NCI-H187 (cell line): ENCODE results near the gene GAP43.

Source experiments
- DNase-seq, 2 experiments: peaks; one replicate each; lab custom pipeline; 2025; lab: John Stamatoyannopoulos, UW

Gene GAP43, protein sequence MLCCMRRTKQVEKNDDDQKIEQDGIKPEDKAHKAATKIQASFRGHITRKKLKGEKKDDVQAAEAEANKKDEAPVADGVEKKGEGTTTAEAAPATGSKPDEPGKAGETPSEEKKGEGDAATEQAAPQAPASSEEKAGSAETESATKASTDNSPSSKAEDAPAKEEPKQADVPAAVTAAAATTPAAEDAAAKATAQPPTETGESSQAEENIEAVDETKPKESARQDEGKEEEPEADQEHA

DNA sequence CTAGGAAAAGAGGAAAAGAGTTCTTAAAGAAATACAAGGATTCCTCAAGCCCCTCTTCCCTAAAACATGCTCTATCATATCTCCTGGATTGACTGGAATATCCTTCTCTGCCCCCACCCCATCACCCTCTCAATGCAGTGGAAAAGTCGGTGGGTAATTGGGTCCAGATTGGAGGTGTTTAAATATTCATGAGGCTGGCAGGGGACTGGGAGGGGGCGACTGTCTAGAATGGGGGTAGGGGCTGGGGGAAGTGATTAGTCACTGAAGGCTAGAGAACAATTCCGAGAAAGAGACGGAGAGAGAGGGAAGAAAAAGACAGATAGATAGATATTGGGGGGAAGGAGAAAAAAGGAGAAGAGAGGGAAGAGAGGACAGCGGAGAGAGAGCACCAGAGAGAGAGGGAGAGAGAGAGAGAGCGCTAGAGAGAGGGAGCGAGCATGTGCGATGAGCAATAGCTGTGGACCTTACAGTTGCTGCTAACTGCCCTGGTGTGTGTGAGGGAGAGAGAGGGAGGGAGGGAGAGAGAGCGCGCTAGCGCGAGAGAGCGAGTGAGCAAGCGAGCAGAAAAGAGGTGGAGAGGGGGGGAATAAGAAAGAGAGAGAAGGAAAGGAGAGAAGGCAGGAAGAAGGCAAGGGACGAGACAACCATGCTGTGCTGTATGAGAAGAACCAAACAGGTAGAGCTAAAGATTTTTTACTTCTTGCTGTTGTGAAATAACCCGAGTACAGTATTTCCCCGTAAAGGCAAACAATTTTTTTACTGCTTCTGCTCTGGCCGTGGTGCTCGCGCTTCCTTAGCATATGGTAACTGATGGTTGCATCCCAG lies at the start of gene GAP43:
GAP43 (plus strand) TSS at position 467 of the 825 bp plus-strand sequence; CDS start at position 647, 180 bp downstream.
- DNase-seq = no peak

DNA sequence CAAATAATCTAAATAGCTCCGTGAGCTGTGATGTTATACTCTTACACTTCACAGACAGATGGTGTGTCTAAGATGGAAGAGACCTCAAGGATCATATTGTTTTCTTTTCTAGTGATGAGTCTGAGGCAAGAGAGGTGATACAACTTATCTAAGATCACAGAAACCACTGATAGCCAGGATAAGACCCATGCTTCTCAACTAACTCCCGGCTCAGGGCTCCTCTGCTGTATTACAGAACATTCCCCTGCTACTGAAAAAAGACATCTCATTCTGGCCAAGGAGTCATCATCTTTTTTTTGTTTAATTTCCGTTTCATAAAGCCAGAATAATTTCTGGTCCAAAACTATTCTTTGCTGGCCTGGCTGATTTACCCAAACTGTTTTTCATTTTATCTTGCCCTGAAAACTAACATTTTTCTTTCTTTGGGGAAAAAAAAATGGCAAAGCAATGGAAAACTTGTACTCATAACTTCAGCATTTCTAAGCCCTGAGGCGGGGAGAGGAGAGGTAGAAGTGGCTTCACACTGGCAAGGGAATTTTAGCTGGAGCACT lies 46.9 kb upstream of the GAP43 start:
- DNase-seq = no peak

DNA sequence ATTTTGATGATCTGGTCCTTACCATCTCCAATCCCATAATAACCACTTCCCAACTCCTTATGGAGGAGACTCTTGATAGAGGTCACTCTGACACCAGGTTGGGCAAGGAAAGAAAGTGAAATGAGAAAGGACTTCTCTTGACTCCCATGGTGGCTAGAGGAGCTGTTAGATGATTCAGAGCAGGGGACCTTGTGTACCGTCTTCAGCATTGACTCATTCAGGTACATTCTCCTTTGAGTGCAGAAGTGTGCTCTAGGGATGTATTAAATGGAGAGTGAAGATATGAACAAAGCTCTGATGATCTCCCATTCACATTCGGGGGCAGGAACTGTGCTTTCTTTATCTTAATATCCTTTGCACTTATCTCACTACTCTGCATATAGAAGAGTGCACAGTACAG lies 46.3 kb upstream of the GAP43 start:
- DNase-seq = no peak

DNA sequence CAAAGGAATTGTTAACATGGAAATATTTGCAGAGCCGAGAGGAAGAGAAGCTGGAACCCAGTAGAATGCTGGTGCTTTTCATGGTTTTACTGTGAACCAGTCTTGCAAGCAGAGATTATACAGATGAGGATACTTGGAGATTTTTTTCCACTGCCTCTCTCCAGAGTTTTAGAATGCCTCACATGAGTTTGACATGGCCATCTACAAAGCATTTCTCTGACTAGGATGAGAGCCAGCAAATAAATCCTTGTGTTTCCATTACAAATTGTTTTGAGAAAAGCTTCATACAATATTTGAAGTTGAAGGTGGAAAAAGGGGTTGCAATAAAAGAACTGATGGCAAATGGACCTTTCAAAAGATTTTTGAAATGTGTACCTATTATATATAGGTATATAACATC lies 45.0 kb upstream of the GAP43 start:
- DNase-seq = no peak

DNA sequence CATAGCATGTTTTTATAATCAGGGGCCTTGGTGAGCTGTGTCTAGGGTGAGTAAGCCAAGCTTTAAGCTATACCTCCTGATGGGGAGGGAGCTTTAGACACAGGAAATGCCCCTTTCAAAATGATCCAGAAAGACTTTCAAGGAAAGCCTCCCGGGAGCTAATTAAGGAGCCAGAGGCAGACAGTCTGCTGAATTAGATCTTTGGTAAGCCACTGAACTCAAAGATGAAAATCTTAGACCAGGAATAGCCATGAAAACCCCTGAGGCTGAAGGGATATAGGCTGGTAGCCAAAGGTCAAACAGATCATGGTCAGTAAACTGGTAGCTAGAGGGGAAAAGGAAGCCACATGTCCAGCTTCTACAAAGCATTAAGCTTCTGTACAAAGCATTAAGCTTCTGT lies 42.7 kb upstream of the GAP43 start:
- no peak for DNase-seq

DNA sequence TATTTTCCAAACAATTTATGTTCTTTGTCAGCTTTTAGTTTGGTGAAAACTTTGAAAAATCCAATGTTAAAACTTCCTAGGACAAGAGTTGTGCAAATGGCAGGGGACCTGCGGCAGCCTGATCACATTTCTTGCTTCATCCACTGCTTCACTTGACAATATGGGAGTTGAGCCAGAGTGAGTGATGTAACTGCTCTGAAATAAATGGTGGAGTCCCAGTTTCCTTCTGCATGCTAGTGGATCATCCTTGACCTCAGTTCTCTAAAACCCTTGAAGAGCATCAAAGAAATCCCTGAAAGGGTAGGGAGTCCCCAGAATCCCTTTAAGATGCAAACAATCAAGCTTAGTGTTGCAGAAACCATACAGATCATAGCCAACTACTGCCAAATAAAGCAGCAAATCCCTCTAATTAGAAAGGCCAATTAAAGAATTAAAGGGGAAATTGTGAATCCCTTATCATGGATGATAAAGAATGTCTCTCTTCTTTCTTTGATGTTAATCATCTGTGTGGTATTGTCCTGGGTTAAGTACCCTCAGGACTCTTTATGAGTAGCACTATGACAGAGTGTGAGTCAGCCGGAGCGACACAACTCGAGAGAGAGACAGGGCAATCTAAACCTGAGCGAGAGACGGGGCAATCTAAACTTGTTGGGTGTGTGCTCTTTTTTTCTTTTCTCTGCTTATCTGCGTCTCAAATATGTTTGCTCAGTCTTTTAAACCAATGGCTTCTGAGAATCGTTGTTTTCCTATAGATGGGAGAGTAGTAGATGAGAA lies 41.8 kb upstream of the GAP43 start:
- DNase-seq = no peak

DNA sequence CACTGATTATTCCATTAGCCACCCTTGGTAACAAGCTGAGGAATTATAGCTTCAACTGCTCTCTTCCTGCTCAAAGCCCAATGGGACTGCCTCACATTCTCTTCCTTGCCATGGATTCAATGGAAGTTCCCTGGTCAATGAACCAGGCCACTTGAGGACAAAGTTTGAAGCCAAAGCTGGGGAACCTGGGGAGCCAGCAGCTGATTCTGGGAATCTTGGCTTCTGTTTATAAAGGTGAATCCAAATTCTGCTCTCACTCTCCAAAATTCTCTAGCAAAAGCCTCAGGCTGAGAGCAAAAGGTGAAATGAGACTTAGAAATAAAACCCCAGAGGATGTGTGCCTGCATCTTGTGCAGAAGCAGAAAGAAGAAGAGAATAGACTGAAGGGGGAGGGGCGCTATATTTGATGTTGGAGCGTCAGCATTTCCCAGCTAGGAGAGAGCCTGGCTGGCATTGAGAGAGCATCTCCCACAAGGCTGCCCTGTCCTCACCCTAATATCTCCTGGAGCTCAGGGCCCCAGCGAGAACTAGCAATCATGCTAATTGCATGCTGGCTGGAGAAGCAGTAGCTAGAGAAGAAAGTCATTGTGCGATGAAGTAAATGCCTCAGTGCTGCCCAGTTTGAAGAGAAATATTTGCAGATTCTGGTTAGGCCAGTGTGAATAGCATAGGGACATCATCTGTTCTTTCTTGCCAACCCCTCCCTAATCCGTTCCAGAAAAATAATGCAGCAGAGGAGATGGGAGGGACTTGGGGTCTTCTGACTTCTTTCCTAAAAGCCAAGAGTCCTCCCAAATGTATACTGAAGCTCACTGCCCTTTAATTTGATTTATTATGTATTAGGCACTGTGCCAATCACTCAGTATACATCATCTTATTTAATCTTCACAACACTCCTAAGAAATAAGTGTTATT lies 34.9 kb upstream of the GAP43 start:
- no peak for DNase-seq

DNA sequence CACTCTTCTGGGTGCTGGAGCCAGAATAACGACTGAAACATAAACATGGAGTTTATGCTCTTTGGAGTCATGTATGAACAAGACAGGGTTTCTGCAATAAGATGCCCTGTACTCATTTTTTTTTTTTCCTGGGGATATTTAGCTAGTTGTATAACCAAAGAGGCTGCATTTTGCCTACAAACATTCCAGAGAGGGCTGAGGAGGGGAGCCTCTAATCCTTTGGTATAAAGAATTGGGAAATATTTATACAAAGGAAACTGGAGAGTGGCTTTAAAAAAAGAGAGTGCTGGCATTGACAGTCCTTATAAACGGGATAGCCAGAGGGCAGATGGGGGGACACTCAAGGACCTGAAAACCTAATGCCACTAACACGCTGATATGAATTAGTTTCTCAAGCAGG lies 32.4 kb upstream of the GAP43 start:
- DNase-seq = no peak

DNA sequence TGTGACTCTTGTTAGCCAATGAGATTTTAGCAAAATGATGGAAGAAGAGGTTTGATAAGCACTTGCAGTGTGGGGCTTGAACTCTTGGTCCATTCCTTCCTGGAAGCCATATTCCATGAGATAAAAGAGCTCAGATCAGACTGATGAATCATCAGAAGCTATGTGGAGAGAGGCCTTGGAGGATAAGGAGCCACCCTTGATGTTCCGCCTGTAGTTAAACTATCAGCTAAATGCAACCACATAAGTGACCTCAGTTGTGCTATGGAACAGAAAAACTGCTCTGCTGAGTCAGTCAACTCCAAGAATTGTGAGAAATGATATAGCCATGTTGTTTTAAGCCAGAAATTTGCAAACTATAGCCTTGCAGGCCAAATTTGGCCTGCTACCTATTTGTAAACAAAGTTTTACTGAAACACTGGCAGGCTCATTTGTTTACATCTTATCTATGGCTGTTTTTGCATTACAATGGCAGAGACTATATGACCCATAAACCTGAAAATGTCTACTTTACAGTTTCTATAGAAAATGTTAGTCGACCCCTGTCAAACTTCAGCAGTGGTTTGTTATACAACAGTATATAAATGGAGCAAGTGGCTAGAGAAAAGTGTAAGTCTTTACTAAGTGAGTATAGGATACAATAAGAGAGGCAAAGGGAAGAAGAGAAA lies 27.6 kb upstream of the GAP43 start:
- no peak for DNase-seq

DNA sequence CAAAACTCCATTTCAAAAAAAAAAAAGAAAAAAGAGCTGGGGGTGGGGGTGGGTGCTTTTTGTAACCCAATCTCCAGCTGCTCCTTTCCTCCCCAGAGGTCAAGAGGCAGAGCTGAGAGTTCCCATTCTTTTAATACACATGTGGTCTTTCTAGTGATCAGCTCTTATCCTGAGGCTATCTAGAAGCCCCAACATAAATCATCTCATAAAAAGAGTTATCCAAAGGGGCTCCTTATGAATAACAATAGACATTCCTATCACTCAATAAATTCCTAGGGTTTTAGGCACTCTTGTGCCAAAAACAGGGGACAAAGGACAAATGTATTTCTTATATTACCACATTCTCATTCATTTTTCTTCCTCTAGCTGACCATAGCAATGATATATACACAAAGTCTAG lies 25.1 kb upstream of the GAP43 start:
- no peak for DNase-seq

DNA sequence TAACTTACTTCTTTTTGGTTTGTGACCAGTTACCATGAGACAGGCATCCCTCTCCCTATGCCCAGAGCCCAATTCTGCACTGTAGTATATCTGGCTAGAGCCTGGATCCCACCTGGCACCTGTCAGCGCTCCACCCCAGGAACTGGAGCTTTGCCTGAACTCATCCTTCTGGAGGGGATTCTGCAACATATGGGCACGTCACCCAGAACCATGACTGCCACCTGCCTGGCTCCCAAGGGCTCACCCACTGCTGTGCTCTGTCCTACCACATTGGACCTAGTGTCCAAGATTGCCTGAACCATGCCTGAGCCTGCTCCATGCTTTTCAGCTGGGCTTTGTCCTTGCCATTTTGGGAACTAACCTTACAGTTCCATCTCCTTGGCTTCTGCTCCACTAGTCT lies 21.1 kb upstream of the GAP43 start:
- DNase-seq = no peak

DNA sequence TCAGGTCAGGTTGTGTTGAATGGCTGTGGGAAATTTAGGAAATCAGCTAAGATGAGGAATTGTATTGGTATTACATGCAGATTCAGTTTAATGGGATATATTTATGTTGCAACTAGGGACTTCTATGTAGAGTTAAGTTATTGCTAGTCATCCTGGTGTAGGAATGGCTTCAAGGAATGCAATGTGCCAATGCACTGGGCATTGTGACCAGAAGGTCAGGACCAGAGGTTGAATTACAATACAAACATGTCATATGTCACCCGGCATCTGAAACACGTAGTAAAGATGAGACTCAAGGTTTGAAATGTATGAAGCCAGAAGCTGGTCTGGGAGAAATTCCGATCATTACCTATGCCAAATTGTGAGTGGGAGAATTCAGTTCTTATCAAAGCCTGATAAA lies 11.7 kb upstream of the GAP43 start:
- no peak for DNase-seq

DNA sequence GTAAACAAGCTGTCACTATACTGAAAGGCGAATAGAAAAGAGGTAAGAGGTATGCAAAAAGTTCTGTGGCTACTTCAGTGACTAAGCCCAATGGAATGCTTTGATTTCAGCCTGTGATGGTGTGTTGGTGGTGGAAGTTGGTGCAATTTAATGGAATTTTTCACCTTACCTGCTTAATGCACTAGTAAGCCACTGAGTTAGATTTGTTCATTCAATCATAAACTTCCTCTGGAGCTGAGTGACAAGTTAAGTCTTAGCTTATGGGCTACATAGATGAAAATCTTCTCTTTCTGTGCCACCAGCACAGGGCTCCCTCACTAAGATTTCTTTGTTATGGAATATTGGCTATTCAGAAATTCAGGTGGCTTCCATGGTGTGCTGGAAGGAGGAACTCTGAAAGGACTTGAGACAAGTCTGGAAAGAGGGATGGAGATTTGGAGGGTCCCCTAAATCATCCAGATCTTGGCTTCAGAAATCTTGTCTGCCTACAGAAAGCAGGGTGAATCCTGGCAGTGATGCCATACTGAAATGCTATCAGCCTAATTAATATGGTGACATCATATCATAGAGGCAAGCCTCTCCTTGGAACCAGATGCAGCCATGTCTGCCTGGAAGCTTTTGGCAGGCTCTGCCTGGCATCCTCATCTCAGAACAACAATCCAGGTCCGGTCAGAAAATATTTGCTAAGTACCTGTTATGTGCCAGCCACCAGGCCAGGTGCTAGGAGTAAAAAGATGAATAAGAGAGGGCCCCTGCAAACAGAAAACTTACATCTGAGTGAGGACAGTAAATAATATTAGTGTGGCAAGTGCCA lies 8.1 kb upstream of the GAP43 start:
- DNase-seq = no peak

DNA sequence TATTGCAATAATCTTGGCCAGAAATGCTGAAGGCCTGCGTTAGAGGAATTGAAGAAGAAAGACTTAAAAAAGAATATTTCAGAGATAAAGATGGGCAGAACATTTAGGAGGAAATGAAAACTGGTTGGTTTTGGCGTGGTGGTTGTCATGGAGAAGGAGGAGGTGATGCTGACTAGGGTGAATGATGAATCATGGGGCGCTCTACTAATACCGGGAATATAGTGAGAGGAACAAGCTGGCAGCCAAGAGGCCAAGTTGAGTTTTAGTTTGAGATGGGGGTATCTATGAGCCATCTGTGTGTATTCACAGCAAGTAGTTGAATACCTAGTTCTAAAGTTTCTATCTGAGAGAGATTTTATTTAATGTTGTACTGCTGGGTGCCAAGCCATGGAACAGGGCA lies 6.8 kb upstream of the GAP43 start:
- no peak for DNase-seq

DNA sequence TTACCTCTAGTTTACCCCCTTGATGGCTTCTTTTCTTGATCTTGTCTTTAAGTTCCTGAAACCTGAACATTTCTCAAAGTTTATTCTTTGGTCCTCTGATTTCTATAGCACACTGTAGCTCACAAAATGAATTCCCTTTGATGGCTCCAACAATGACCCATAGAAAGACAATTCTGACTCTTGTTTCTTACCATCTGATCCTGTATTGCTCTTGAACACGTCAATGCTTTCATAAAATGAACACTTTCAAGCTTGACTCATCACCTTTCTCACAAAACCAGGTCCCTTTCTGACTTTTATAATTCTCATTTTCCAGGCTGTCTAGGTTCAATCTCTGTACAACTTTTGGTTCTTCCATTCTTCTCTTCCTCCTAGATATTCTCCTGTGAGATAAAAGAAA lies 5.7 kb upstream of the GAP43 start:
- DNase-seq = no peak

DNA sequence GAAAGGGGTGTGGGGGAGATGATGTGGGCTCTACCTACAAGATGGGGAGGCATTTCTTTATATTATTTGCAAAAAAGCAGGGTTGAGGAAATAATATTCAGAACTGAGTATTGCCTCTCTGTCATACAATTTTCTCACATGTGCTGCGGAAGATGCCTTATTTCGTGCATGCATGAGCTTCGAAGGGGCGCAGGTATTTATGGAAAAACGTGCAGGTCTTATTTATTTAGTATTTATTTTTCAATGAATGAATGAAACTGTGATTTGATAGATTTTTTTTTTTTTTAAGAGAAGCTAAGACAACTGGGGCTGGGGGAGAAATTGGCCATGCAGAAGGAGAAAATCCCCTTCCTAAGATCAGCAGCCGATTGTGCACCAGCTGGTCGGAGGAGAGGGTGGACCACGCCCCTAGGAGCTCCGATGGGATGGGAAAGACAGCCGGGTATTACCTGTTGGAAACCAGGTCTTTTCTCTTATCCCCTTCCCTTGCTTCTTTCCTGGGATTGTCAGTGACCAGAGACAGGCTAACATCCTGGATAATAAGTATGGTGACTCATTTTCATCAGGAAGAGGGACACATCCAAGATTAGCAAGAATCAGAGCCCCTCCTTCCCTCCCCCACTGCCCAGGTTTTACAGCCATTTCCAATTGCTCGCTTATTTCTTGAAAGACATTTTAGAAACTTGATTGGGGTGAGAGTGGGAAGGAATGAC lies 875 bp downstream of the GAP43 start:
- no peak for DNase-seq

DNA sequence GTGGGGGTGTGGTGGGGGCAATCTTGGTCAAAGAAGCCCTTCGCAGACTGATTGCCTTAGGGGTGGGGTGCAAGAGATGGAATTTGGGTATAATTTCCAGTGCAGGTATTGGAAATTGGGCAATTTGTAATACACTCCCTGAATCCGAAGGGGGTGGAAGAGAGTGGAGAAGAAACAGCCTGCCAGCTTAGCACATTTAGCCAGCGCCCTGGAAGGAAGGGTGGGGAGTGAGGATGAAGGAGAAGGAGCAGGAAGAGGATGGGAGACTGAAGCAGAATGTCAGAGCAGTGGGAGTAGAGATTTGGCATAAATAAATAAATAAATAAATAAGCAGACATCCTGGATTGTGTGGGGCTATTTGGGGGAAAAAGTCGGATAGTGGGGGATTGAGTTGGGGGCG lies 1.6 kb downstream of the GAP43 start:
- DNase-seq = no peak

DNA sequence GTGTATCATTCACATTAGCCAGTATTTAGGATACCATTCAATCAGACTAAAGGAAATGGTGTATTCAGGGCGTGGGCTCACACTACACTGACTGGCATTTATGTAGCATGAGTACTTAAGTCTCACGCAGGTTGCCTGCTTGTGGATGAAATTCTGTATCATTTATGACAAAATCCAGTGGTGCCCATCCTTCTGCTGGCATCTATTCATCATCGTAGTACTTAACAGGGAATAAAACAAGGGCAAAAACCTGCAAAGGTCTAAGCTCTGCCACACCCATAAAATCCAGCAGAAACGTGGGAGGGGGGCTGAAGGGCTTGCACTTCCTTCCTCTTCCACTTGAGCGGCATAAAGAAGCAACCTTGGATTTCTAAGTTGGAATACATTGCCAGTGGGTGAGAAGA lies 2.7 kb downstream of the GAP43 start:
- no peak for DNase-seq

DNA sequence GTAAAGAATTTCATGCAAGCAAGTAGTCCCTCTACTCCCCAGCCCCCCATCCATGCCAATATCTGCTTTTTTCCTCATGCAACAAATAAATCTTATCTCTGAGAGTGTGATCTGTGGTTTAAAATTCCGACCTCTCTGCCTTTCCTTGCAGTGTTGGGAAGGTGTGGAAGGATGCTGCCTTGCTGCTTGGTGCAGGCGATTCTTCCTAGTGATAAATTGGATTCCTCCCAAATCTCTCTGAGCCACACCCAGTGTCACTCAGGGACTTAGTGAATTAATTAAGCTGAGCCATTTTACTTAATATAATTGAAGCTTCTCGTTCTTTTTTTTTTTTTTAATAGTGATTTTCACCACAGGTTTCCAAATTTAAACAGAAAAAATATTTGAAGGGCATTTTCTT lies 3.4 kb downstream of the GAP43 start:
- no peak for DNase-seq
